Skeletal muscle cell (primary cell): ENCODE measurements around the gene MED23.
"Not testable (repeated sequence)": the region's sequence is repeated elsewhere in the genome, so short reads cannot be mapped to it uniquely, and the experiment has no call there.

Experiments used
- DNase-seq: peaks from one replicate; pipeline ENCODE4 v3.0.0-alpha.2; 2010; ENCODE audit warnings: low read depth
- H3K4me3 ChIP-seq: 2 replicates; pipeline ENCODE4 v1.5.1; 2011; ENCODE audit warnings: low read depth, mild to moderate bottlenecking, control low read depth, low read length, moderate library complexity

The MED23 gene

DNA sequence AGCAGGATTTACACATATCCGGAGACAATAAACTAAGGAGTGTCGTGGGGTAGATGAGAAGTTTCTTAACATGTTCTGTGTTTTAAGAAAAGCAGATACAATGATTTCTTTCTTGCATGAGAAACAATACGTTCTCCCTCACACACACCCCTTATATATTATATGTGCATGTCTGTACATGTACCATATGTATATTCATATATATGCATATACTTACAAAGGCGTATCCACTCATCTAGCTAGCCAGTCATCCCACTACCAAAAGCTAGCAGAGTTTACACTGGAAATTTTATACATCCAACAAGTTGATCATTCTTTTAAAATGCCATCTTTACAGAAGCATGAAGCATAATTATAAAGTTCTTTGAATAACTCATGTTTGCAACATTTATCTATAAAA lies 40.1 kb downstream of the MED23 start:
- no peak for DNase-seq
- no peak overlapping the region for H3K4me3 ChIP-seq

DNA sequence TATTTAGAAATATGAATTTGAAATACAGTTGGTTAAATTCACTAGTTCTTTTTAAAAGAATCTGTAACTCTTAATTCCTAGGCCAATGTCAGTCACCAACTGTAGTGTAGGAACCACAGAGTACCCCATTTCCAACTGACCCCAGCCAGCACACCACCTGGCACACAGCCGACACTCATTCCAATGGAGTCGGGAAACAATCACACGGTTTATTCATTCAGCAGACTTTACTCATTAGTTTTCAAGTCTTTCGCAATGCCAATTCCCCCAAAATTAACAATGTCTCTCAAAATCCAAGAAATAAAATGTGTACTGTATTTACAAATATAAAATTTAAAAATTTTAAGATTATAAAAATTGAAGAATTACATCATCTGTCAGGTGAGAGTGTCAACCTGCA lies 41.5 kb downstream of the MED23 start:
- DNase-seq: no peak
- H3K4me3 ChIP-seq: no peak overlapping the region

DNA sequence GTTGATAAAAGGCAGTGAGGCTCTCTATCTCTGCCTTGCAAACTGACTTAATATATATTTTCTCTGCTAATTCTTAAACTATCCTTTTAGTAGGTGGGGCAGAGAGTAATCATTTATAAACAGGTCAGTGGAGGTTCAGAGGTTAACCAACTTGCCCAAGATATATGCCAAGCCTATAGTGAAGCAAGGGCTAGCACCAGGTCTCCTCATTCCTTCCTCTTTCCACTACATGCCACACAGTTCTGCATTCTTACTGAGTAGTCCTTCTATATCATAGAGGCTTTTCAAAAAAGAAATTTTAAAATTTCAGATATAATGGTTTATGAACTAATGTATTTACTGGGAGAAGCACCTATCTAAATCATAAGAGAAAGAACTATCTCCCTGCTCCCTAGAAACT lies 46.5 kb downstream of the MED23 start:
- DNase-seq: no peak

DNA sequence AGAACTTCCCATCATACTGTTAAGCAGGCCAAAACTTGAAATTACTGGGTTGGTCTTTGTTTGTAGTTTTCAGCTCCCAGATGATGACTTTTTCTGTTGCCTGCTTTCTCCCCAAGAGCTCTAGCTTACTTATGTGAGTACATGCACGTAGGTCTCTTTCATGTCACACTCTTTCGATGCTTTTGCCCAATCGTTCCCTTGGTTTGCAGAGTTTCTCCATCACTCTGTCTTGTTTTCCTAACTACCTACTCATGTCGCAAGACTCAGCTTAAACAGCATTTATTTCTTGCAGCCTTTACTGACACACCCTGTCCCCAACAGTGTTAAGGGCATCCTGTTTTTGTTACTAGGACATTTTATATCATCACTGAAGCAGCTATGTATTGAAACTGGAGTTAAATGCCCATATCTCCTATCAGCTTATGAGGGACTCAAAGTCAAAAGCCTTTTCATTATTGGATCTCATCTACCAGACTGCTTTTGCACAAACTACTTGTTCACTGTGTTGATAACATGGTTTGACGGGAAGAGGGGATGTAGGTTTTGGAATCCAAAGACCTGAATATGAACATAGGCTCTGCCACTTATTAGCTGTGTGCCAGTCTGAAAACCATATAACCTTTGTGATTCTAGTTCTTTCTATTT lies 52.1 kb downstream of the MED23 start:
- H3K4me3 ChIP-seq: no peak overlapping the region
- no peak for DNase-seq

More for the DNA sequence above, 46.5 kb downstream of the MED23 start:
- no peak overlapping the region for H3K4me3 ChIP-seq

GRCh38 chr6:131574686-131575085 lies 53.4 kb downstream of the MED23 start:
- no peak overlapping the region for H3K4me3 ChIP-seq
- no peak for DNase-seq

GRCh38 chr6:131574133-131574532 lies 53.9 kb downstream of the MED23 start:
- DNase-seq: no peak

GRCh38 chr6:131572686-131573415 lies 55.2 kb downstream of the MED23 start, which contains the start of gene ARG1:
Gene ARG1, plus strand, starts transcription at chr6:131573226. Its CDS starts 57 bp downstream, at chr6:131573283.
- H3K4me3 ChIP-seq: no peak within 1 kb of the TSS
- no peak for DNase-seq

More at GRCh38 chr6:131574133-131574532, 53.9 kb downstream of the MED23 start:
- H3K4me3 ChIP-seq: no peak overlapping the region

DNA sequence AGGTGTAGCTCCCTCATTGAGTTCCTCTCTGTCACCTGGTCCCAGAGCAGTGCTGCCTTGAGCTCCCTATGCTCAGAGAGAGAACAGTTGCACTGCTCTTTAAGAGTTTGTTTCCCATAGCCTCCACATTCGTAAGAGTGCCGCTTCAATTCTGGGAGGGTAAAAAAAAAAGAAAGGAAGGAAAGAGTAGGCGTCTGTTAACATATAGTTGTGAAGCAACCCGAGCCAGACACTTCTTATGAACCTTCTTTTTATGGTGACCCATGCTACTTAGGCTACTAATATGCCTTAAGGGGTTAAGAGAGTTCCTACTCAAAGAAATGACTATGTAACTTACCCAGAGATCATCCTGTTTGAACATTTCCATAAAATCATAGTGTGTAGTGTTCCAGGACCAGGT lies 59.3 kb downstream of the MED23 start:
- no peak overlapping the region for H3K4me3 ChIP-seq
- no peak for DNase-seq

- H3K4me3 ChIP-seq: no peak overlapping the region
- DNase-seq: no peak
These were observed 63.0 kb downstream of the MED23 start for GRCh38 chr6:131565056-131565455.

- no peak for DNase-seq
- H3K4me3 ChIP-seq: no peak overlapping the region
These were observed 65.9 kb downstream of the MED23 start for GRCh38 chr6:131561925-131562707.

DNA sequence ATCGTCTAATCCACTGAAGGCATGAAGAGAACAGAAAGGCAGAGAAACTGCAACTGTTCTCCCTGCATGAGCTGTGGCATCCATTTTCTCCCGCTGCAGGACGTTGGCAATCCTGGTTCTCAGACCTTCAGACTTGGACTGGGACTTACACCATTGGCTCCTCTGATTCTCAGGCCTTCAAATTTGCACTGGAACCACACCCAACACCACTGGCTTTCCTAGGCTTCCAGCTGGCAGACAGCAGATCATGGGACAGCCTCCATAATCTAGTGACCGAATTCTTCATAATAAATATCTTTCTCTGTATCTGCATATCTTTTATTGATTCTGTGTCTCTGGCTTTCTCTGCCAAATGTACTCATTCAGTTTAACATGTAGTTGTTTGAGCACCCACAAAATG lies 69.1 kb downstream of the MED23 start:
- DNase-seq: no peak
- no peak overlapping the region for H3K4me3 ChIP-seq

- DNase-seq: no peak
- H3K4me3 ChIP-seq: no peak overlapping the region
These were observed 72.0 kb downstream of the MED23 start for GRCh38 chr6:131555992-131556391.

DNA sequence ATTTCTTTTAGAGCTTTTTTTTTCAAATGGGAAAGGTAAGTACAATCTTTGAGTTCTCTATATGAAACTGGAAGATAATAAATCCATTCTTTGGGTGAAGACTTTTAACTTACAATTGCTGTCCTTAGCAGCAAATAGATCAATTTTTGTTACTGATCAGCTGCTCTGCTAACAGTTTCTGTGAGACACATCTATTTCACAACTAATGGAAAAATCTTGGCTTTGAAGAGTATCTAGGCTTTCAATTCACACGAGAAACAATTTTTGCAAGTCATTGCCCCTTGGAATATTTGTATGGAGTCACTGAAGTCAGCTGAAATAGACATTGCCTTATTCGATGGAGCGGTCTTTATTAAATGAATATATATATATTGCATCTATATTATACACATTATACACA lies 75.5 kb downstream of the MED23 start:
- no peak overlapping the region for H3K4me3 ChIP-seq
- no peak for DNase-seq

DNA sequence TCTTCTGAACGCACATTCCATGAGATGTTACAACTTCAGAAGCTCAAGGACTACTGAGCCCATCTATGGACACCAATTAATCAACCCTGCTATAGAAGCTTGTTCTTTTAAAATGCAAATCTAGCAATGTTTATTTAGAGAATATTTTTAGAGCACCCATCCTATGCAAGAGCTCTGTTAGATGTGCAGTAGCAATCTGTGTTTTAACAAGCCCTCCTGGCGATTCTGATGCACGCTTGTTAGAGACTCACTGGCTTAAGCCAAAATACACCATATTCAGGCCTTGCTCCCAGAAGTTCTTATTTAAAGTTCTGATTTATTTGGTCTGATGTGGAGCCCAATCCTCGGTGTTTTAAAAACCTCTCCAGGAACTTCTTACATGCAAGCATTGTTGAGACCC lies 76.1 kb downstream of the MED23 start:
- no peak for DNase-seq
- no peak overlapping the region for H3K4me3 ChIP-seq

DNA sequence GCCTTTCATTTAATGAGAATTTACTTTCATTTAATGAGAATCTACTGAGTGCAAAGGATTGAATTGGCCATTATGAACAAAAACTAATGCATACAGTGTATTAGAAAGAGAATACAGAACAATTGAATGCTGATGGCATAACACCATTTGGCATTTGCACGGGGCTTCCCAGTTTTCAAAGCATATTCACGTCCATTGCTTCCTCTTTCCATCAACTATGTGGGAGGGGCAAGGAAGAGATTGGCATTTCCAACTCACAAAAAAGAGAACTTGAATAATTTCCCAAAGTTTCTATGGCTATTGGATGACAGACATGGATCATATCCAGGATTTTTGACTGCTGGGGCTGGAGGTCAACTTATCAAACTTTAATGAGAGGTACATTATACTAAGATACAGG lies 78.2 kb downstream of the MED23 start:
- no peak overlapping the region for H3K4me3 ChIP-seq
- DNase-seq: no peak

DNA sequence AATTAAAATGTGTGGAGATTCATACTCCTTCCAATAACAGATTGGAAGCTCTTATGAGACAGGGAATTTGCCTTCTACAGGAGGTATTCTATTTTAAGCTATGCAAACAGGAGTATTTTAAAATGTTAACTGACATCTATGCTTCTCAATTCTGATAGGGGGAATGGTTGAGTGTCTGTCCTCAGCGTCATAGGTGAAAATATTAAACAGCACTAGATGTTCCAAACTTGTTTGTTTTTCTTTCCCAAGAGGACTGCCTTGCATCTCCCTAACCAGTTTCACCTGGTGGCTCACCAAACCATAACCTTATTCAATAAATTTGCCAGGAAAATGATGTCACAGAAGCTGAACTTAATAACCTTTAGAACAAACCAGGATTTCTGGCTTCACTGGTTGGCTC lies 79.6 kb downstream of the MED23 start:
- no peak for DNase-seq
- H3K4me3 ChIP-seq: no peak overlapping the region

- no peak for DNase-seq
- H3K4me3 ChIP-seq: no peak overlapping the region
These were observed 80.6 kb downstream of the MED23 start for GRCh38 chr6:131547488-131547887.

- no peak for DNase-seq
- no peak overlapping the region for H3K4me3 ChIP-seq
These were observed 82.7 kb downstream of the MED23 start for GRCh38 chr6:131545317-131545716.

- H3K4me3 ChIP-seq: not testable (repeated sequence)
These were observed 89.4 kb downstream of the MED23 start for GRCh38 chr6:131538615-131539014.

GRCh38 chr6:131532580-131533039 lies 95.4 kb downstream of the MED23 start:
- no peak overlapping the region for H3K4me3 ChIP-seq
- no peak for DNase-seq

More at GRCh38 chr6:131538615-131539014, 89.4 kb downstream of the MED23 start:
- not testable (repeated sequence) for DNase-seq
